ENCODE data around the gene MEST. TPM values are rescaled to one million over a fixed set of nuclear protein-coding genes. Genes with fewer than 3 reads are reported as not detected.

Gene MEST, protein sequence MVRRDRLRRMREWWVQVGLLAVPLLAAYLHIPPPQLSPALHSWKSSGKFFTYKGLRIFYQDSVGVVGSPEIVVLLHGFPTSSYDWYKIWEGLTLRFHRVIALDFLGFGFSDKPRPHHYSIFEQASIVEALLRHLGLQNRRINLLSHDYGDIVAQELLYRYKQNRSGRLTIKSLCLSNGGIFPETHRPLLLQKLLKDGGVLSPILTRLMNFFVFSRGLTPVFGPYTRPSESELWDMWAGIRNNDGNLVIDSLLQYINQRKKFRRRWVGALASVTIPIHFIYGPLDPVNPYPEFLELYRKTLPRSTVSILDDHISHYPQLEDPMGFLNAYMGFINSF
- total RNA-seq (100 to 1,000 TPM in 8 of 9 donors, 10 to 100 TPM in 1; 98.9 to 277 (median 155) TPM), polyA plus RNA-seq (100 to 1,000 TPM in 1 of 3 donors, 10 to 100 TPM in 2; 50.1 to 103 (median 57.5) TPM)
- long read RNA-seq, donor 1, transcript MEST-202 (12 exons, 2,443 nt), result minor isoform, 21 of 47 reads
- long read RNA-seq, donor 1, transcript MEST-201 (12 exons, 2,505 nt), result major isoform, 25 of 47 reads
- long read RNA-seq, donor 1, partial matches to known transcripts, result 0 of 47 reads
- long read RNA-seq, donor 1, other reads (novel, unspliced or antisense), result 0 of 47 reads
- long read RNA-seq, donor 2, transcript MEST-202 (12 exons, 2,443 nt), result minor isoform, 11 of 30 reads
- long read RNA-seq, donor 2, transcript MEST-201 (12 exons, 2,505 nt), result major isoform, 18 of 30 reads
- long read RNA-seq, donor 2, partial matches to known transcripts, result 0 of 30 reads
- long read RNA-seq, donor 2, other reads (novel, unspliced or antisense), result 0 of 30 reads
- long read RNA-seq, donor 3, transcript MEST-202 (12 exons, 2,443 nt), result minor isoform, 11 of 92 reads
- long read RNA-seq, donor 3, transcript MEST-201 (12 exons, 2,505 nt), result major isoform, 22 of 92 reads
- long read RNA-seq, donor 3, partial matches to known transcripts, result 51 of 92 reads
- long read RNA-seq, donor 3, other reads (novel, unspliced or antisense), result 7 of 92 reads
- long read RNA-seq, donor 4, transcript MEST-201 (12 exons, 2,505 nt), result major isoform, 28 of 64 reads
- long read RNA-seq, donor 4, transcript MEST-202 (12 exons, 2,443 nt), result minor isoform, 22 of 64 reads
- long read RNA-seq, donor 4, partial matches to known transcripts, result 9 of 64 reads
- long read RNA-seq, donor 4, other reads (novel, unspliced or antisense), result 4 of 64 reads
- long read RNA-seq, donor 5, transcript MEST-202 (12 exons, 2,443 nt), result minor isoform, 52 of 366 reads
- long read RNA-seq, donor 5, transcript MEST-201 (12 exons, 2,505 nt), result major isoform, 277 of 366 reads
- long read RNA-seq, donor 5, partial matches to known transcripts, result 9 of 366 reads
- long read RNA-seq, donor 5, other reads (novel, unspliced or antisense), result 26 of 366 reads
- long read RNA-seq, donor 6, transcript MEST-201 (12 exons, 2,505 nt), result minor isoform, 12 of 36 reads
- long read RNA-seq, donor 6, transcript MEST-202 (12 exons, 2,443 nt), result major isoform, 13 of 36 reads
- long read RNA-seq, donor 6, partial matches to known transcripts, result 4 of 36 reads
- long read RNA-seq, donor 6, other reads (novel, unspliced or antisense), result 5 of 36 reads
- long read RNA-seq, donor 7, transcript MEST-202 (12 exons, 2,443 nt), result minor isoform, 5 of 87 reads
- long read RNA-seq, donor 7, transcript MEST-201 (12 exons, 2,505 nt), result major isoform, 12 of 87 reads
- long read RNA-seq, donor 7, partial matches to known transcripts, result 69 of 87 reads
- long read RNA-seq, donor 7, other reads (novel, unspliced or antisense), result 0 of 87 reads
- long read RNA-seq, donor 8, transcript MEST-202 (12 exons, 2,443 nt), result minor isoform, 18 of 103 reads
- long read RNA-seq, donor 8, transcript MEST-201 (12 exons, 2,505 nt), result major isoform, 70 of 103 reads
- long read RNA-seq, donor 8, partial matches to known transcripts, result 8 of 103 reads
- long read RNA-seq, donor 8, other reads (novel, unspliced or antisense), result 7 of 103 reads
- long read RNA-seq, donor 9, transcript MEST-201 (12 exons, 2,505 nt), result major isoform, 38 of 66 reads
- long read RNA-seq, donor 9, transcript MEST-202 (12 exons, 2,443 nt), result minor isoform, 21 of 66 reads
- long read RNA-seq, donor 9, partial matches to known transcripts, result 7 of 66 reads
- long read RNA-seq, donor 9, other reads (novel, unspliced or antisense), result 0 of 66 reads
- long read RNA-seq, donor 10, transcript MEST-202 (12 exons, 2,443 nt), result minor isoform, 6 of 48 reads
- long read RNA-seq, donor 10, transcript MEST-201 (12 exons, 2,505 nt), result major isoform, 42 of 48 reads
- long read RNA-seq, donor 10, partial matches to known transcripts, result 0 of 48 reads
- long read RNA-seq, donor 10, other reads (novel, unspliced or antisense), result 0 of 48 reads

DNA sequence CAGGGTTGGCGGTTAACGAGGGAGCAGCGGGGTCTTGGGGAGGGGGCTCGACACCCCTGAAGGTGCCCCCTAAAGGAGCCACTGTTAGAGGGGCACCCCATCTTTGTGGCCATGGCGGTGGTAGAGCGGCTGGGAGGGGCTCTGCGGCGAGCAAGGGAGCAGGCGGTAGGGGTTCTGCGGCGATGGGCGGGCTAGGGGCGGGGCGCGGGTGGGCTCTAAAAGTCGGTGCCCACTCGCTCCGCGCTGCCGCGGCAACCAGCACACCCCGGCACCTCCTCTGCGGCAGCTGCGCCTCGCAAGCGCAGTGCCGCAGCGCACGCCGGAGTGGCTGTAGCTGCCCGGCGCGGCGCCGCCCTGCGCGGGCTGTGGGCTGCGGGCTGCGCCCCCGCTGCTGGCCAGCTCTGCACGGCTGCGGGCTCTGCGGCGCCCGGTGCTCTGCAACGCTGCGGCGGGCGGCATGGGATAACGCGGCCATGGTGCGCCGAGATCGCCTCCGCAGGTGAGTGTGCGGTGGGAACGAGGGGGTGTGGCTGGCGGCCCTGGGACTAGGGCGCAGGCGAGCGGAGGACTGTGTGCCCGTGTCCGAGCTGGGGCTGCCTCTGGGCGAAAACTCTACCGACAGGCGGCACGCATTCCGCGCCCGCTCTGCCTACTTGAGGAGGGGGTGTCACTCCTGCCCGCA is at the start of gene MEST:
Gene MEST, plus strand, starts transcription at position 245 of the 682 bp plus-strand sequence. Its CDS starts 229 bp downstream, at position 474.
- H3K4me3 ChIP-seq, result peak within 1 kb of the TSS in 2 of 4 donors; percentile 17 to 58
- H3K36me3 ChIP-seq (replicated peaks in 1 of 2), result peaks cover 0 to 2% of the 10 kb centered on the region in 2 donors
- peak in 1 of 2 donors; percentile 14 for TF ChIP-seq POLR2A (IDR thresholded peaks at IDR 0.05)
- TF ChIP-seq CTCF (IDR thresholded peaks at IDR 0.05), result no peak
- no peaks in the 10 kb centered on the region for H3K27me3 ChIP-seq
- intact Hi-C loops (cut with DNase I), result loop anchor here (5.0 to 10.0 kb wide), 2 partner anchors 210 to 417 kb away; partner anchors contain the start of gene KLHDC10 (in 1 of the 2)
- no peaks in the 10 kb centered on the region for H3K9me3 ChIP-seq (replicated peaks in 1 of 3)
- H3K27ac ChIP-seq, result peak within 1 kb of the TSS in 3 of 5 donors; percentile 22 to 84 (median 74)
- 48 to 90% (median 66%) methylated on average over 4 to 71 of the region's 71 CpGs for WGBS, 4 donors
- DNase-seq, result peak in 3 of 7 donors; percentile 25 to 35 (median 28)
- peaks cover 8 to 47% of the 10 kb centered on the region in 2 donors for H3K4me1 ChIP-seq (replicated peaks in 1 of 2)

DNA sequence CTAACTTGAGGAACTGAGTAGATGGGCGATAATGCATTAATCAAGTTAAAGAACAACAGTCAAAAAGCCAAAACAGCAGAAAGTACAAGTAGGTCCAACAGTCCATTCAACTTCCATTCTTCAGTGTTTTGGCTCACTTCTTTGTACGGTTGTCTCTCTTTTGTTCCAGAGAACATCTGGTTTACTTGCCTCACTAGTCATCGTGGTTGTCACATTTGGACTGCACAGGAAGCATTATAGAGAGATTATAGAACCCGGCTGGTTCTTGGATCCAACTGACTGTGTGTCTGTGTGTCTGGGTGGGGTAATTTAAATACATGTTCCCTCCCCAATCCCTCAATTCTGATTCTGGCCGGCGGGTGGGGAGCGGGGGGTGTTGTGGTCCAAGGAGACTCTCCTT is 49.3 kb upstream of the MEST start:
- peaks cover 6 to 16% of the 10 kb centered on the region in 2 donors for H3K4me1 ChIP-seq (replicated peaks in 1 of 2)
- 86 to 95% (median 92%) methylated on average over 7 of the region's 7 CpGs for WGBS, 4 donors
- no peak for DNase-seq
- intact Hi-C loops (cut with DNase I), result no loop called here
- H3K36me3 ChIP-seq (replicated peaks in 1 of 2), result no peaks in the 10 kb centered on the region
- H3K27ac ChIP-seq, result no peak overlapping the region
- H3K9me3 ChIP-seq (replicated peaks in 1 of 3), result no peaks in the 10 kb centered on the region
- no peaks in the 10 kb centered on the region for H3K27me3 ChIP-seq
- TF ChIP-seq CTCF (IDR thresholded peaks at IDR 0.05), result no peak
- no peak for TF ChIP-seq POLR2A (IDR thresholded peaks at IDR 0.05)
- H3K4me3 ChIP-seq, result no peak overlapping the region
